PC-3 (cell line): Measurements from ENCODE around the gene DDC.

Source experiments
- CTCF ChIP-seq: fragments of 300-600 bp; sonication (generic); conservative IDR thresholded peaks from 2 replicates; pipeline ENCODE4 v1.5.1; 2017; ENCODE audit warnings: antibody characterized with exemption, low read depth, mild to moderate bottlenecking, low read length
- EZH2 ChIP-seq: fragments of 300-600 bp; sonication (generic); IDR thresholded peaks from one replicate; pipeline ENCODE4 v1.6.1; 2017; ENCODE audit warnings: antibody characterized with exemption, mild to moderate bottlenecking, low read length; ENCODE audit not compliant: unreplicated experiment

- no peak for TF ChIP-seq CTCF
- no peak for TF ChIP-seq EZH2
Observed at GRCh38 chr7:50476953-50477625, 88.1 kb downstream of the DDC start.
